HCT116 (cell line): ENCODE results near the gene PRKCZ. TPM values are rescaled to one million over a fixed set of nuclear protein-coding genes. Genes with fewer than 3 reads are reported as not detected.

Experiments
- ATAC-seq: fragments of 200-7000 bp; cut with Tn5 transposase; 2 replicates; pipeline ENCODE4 v1.9.1; 2020; ENCODE audit warnings: mild to moderate bottlenecking, moderate library complexity
- BruUV-seq: library from RNA; stranded (reverse); fragments of 400-500 nt; replicated peaks from 2 replicates; lab custom pipeline; 2021; lab: Mats Ljungman, UMichigan
- CTCF ChIA-PET: fragments of 300-600 bp; sonication (Branson Sonifier 250); formaldehyde crosslinking; loops from one replicate; lab custom pipeline; 2021; ENCODE audit warnings: antibody characterized with exemption; lab: Charles Lee
- POLR2A ChIA-PET: fragments of 300-600, 350-600 bp; sonication (Branson Sonifier 250); formaldehyde crosslinking; loops from one replicate; lab custom pipeline; 2021; ENCODE audit warnings: antibody characterized with exemption; lab: Charles Lee
- RAD21 ChIA-PET, 2 experiments: fragments of 300-600 bp; sonication (Branson Sonifier 250); formaldehyde crosslinking; loops; one replicate each; lab custom pipeline; 2023; ENCODE audit warnings: low total read pairs in 2 of 2; ENCODE audit not compliant: uncharacterized antibody in 2 of 2, unreplicated experiment in 2 of 2, low non-redundant PET in 1 of 2; lab: Charles Lee
- DNase-seq: peaks from one replicate; pipeline ENCODE4 v3.0.0-alpha.2; 2010; ENCODE audit warnings: low read depth, low spot score
- H2AFZ ChIP-seq: fragments of 200-600 bp; shearing (Covaris generic), sonication (generic); 2 replicates; pipeline ENCODE4 v1.6.1; 2017; ENCODE audit warnings: low read depth, mixed run types, mixed read lengths, antibody characterized with exemption, low read length; ENCODE audit not compliant: poor library complexity, severe bottlenecking
- H3K27ac ChIP-seq: 2 replicates; pipeline ENCODE4 v1.5.1; 2012; ENCODE audit warnings: low read depth, low read length
- H3K27me3 ChIP-seq: fragments of 200-600 bp; sonication (generic); 2 replicates; pipeline ENCODE4 v1.6.1; 2016; ENCODE audit warnings: mixed run types, low read length, mixed read lengths; ENCODE audit not compliant: insufficient read depth
- H3K36me3 ChIP-seq, 2 experiments: fragments of 200-500 bp in 1 of 2; fragments of 200-600 bp in 1 of 2; sonication (Bioruptor generic) in 1 of 2; sonication (generic) in 1 of 2; 2 replicates each; pipeline versions ENCODE4 v1.5.1 to v1.6.1; 2014 to 2016; ENCODE audit warnings: low read length in 2 of 2, inconsistent platforms in 1 of 2, mixed read lengths in 1 of 2, mixed run types in 1 of 2; ENCODE audit not compliant: insufficient read depth in 2 of 2, control insufficient read depth in 1 of 2
- H3K4me1 ChIP-seq, 2 experiments: fragments of 200-600 bp in 1 of 2; sonication (generic) in 1 of 2; 2 replicates each; pipeline versions ENCODE4 v1.5.1 to v1.6.1; 2012 to 2017; ENCODE audit warnings: low read length in 2 of 2, inconsistent platforms in 1 of 2, mild to moderate bottlenecking in 1 of 2, mixed read lengths in 1 of 2, mixed run types in 1 of 2, moderate library complexity in 1 of 2; ENCODE audit not compliant: insufficient read depth in 2 of 2, control insufficient read depth in 1 of 2
- H3K4me2 ChIP-seq: fragments of 200-600 bp; sonication (generic); 2 replicates; pipeline ENCODE4 v1.6.1; 2017; ENCODE audit warnings: mixed run types, low read length, mixed read lengths
- H3K4me3 ChIP-seq, 2 experiments: fragments of 200-600 bp in 1 of 2; sonication (generic) in 1 of 2; replicated peaks in 1 of 2; 2 replicates each; pipeline ENCODE4 v1.5.1; 2011 to 2016; ENCODE audit warnings: low read length in 2 of 2, control low read depth in 1 of 2, low read depth in 1 of 2, mild to moderate bottlenecking in 1 of 2, mixed read lengths in 1 of 2, mixed run types in 1 of 2
- H3K79me2 ChIP-seq: fragments of 200-600 bp; sonication (generic); 2 replicates; pipeline ENCODE4 v1.6.1; 2017; ENCODE audit warnings: mild to moderate bottlenecking, mixed run types, low read length, moderate library complexity, mixed read lengths; ENCODE audit not compliant: insufficient read depth
- H3K9ac ChIP-seq: fragments of 200-600 bp; sonication (generic); 2 replicates; pipeline ENCODE4 v1.6.1; 2016; ENCODE audit warnings: low read length, mixed read lengths
- H3K9me2 ChIP-seq: fragments of 200-600 bp; sonication (generic), shearing (Covaris generic); 2 replicates; pipeline ENCODE4 v1.6.1; 2017; ENCODE audit warnings: mixed run types, mild to moderate bottlenecking, moderate library complexity; ENCODE audit not compliant: insufficient read depth
- H3K9me3 ChIP-seq, 2 experiments: fragments of 200-500 bp in 1 of 2; fragments of 200-600 bp in 1 of 2; sonication (Bioruptor generic) in 1 of 2; sonication (generic) in 1 of 2; 2 replicates each; pipeline ENCODE4 v1.6.1; 2014 to 2017; ENCODE audit warnings: low read length in 2 of 2, mixed read lengths in 2 of 2, inconsistent platforms in 1 of 2, low read depth in 1 of 2, mild to moderate bottlenecking in 1 of 2, mixed run types in 1 of 2, moderate library complexity in 1 of 2; ENCODE audit not compliant: control insufficient read depth in 1 of 2, insufficient read depth in 1 of 2
- H4K20me1 ChIP-seq: fragments of 200-600 bp; sonication (generic), shearing (Covaris generic); 2 replicates; pipeline ENCODE4 v1.6.1; 2017; ENCODE audit warnings: mixed run types, mild to moderate bottlenecking, moderate library complexity; ENCODE audit not compliant: insufficient read depth
- CBX3 ChIP-seq: IDR thresholded peaks from 2 replicates; pipeline ENCODE4 v1.6.1; 2012; ENCODE audit warnings: low read depth
- EZH2phosphoT487 ChIP-seq: fragments of 200-600 bp; IDR thresholded peaks from 2 replicates; pipeline ENCODE4 v1.6.1; 2018; ENCODE audit warnings: antibody characterized with exemption, borderline replicate concordance
- FOSL1 ChIP-seq: IDR thresholded peaks from 2 replicates; pipeline ENCODE4 v1.6.1; 2012; ENCODE audit warnings: low read depth
- JUND ChIP-seq: IDR thresholded peaks from 2 replicates; pipeline ENCODE4 v1.6.1; 2012
- TCF7L2 ChIP-seq: IDR thresholded peaks from 2 replicates; pipeline ENCODE4 v1.7.0; 2011; ENCODE audit warnings: borderline replicate concordance, inconsistent platforms; ENCODE audit not compliant: insufficient read depth, insufficient read length; ENCODE audit errors: extremely low read depth
- intact Hi-C: fragments of 100-400 bp; cut with micrococcal nuclease; formaldehyde crosslinking; loops from 2 replicates; pipeline ENCODE4 v1.10.0; 2022
- total RNA-seq: library from RNA; stranded (reverse); gene quantifications from one replicate; pipeline ENCODE4 v1.2.1, GENCODE V29; 2021; ENCODE audit not compliant: unreplicated experiment
- TF ChIP-seq, protein P1 (sequence below): IDR thresholded peaks from 2 replicates; pipeline ENCODE4 v1.6.1; 2012; ENCODE audit warnings: low read depth

The PRKCZ gene
- total RNA-seq, 1 experiment from 2014 or later, result 46.8 TPM

DNA sequence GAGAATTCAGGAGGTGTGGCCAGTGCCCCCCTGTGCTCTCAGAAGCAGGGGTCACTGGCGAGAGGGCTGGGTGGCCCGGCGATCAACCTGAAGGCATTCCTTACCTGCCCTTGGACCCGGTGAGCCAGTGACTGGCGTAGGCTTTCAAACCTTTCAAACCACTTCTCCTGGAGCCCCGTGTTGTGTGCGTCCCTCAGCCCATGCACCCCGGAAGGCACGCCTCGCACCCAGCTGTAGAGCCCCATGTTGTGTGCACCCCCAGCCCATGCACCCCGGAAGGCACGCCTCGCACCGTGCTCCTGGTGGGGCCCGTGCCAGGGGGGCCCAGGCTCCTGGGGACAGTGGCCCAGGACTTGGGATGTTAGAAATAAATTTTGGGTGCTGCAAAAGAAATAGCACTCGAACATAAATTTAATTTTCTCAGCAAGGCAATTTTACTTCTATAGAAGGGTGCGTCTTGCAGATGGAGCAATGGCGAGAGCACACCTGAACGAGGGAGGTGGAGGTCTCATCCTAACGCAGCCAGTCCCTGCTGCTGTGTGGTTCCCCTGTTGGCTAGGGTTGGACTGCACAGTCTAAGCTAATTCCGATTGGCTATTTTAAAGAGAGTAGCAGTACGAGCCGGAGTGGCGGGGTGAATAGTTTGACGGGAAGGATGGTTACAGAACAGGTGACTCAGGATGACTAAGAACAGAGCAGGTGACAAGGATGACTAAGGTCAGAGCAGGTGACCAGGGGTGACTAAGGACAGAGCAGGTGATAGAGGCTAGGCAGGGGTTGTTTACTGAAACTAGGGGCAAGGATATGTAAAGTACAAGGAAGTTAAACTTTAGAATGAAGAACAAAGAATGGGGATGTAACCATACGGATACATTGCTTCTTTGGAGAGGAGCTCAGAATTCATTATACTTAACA lies 47.4 kb downstream of the PRKCZ start:
- ATAC-seq, result no peak; the same call in 1 of the 2 replicates
- Histone ChIP-seq H4K20me1 (no peaks in the 10 kb centered on the region), H3K79me2 (no peaks in the 10 kb centered on the region), H3K36me3 (0 out of 4 replicates have a peak, but pooled peaks cover 0 to 5% of the 10 kb centered on the region in 2 experiments), H3K4me2 (no peak overlapping the region)
- POLR2A ChIA-PET, result no interaction called here
- TF ChIP-seq EZH2phosphoT487 (no peak), CBX3 (peak; percentile 50; the same call in 1 of the 2 replicates), TCF7L2 (no peak), JUND (peak; percentile 66), FOSL1 (peak; percentile 76)
- TF ChIP-seq, protein P1, sequence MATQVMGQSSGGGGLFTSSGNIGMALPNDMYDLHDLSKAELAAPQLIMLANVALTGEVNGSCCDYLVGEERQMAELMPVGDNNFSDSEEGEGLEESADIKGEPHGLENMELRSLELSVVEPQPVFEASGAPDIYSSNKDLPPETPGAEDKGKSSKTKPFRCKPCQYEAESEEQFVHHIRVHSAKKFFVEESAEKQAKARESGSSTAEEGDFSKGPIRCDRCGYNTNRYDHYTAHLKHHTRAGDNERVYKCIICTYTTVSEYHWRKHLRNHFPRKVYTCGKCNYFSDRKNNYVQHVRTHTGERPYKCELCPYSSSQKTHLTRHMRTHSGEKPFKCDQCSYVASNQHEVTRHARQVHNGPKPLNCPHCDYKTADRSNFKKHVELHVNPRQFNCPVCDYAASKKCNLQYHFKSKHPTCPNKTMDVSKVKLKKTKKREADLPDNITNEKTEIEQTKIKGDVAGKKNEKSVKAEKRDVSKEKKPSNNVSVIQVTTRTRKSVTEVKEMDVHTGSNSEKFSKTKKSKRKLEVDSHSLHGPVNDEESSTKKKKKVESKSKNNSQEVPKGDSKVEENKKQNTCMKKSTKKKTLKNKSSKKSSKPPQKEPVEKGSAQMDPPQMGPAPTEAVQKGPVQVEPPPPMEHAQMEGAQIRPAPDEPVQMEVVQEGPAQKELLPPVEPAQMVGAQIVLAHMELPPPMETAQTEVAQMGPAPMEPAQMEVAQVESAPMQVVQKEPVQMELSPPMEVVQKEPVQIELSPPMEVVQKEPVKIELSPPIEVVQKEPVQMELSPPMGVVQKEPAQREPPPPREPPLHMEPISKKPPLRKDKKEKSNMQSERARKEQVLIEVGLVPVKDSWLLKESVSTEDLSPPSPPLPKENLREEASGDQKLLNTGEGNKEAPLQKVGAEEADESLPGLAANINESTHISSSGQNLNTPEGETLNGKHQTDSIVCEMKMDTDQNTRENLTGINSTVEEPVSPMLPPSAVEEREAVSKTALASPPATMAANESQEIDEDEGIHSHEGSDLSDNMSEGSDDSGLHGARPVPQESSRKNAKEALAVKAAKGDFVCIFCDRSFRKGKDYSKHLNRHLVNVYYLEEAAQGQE, result no peak
- TF ChIP-seq, all 23 proteins: peak for 3
- Histone ChIP-seq H3K9me2 (no peaks in the 10 kb centered on the region), H3K4me3 (no peak overlapping the region), H3K9me3 (peaks cover 12 to 17% of the 10 kb centered on the region in 2 experiments; a peak in 2 of 4 replicates), H3K27me3 (no peaks in the 10 kb centered on the region), H3K9ac (no peak overlapping the region), H3K27ac (no peak overlapping the region), H3K4me1 (peaks cover 0 to 7% of the 10 kb centered on the region in 2 experiments; a peak in 1 of 4 replicates), H2AFZ (no peak overlapping the region)
- intact Hi-C loops, result no loop called here
- CTCF ChIA-PET, result no interaction called here
- BruUV-seq, result no TSS peak
- RAD21 ChIA-PET, result no interaction called here
- DNase-seq, result peak; percentile 10
